AG08396 (cell line): ENCODE results near the gene GSAP.
A peak's percentile ranks its signal among the peaks of the same experiment; 100 is the strongest.

Experiments used
- DNase-seq: peaks from one replicate; pipeline ENCODE4 v3.0.0; 2012; ENCODE audit warnings: low spot score, mixed read lengths

Gene GSAP

GRCh38 chr7:77434570-77435275, 18.6 kb upstream of the GSAP start:
- DNase-seq = no peak

- no peak for DNase-seq
Measured at GRCh38 chr7:77433901-77434300, 17.8 kb upstream of the GSAP start.

GRCh38 chr7:77430927-77431326, 14.8 kb upstream of the GSAP start:
- DNase-seq = no peak

GRCh38 chr7:77428777-77429231, 12.7 kb upstream of the GSAP start:
- DNase-seq = no peak

GRCh38 chr7:77427996-77428603, 12.0 kb upstream of the GSAP start:
- DNase-seq = no peak

GRCh38 chr7:77426521-77427051, 10.4 kb upstream of the GSAP start:
- peak; percentile 49 for DNase-seq

- no peak for DNase-seq
Measured at GRCh38 chr7:77426052-77426404, 9.9 kb upstream of the GSAP start.

- peak; percentile 57 for DNase-seq
Measured at GRCh38 chr7:77425101-77426051, 9.2 kb upstream of the GSAP start.

- DNase-seq = no peak
Measured at GRCh38 chr7:77422500-77422899, 6.4 kb upstream of the GSAP start.

GRCh38 chr7:77420986-77421672, 5.0 kb upstream of the GSAP start:
- no peak for DNase-seq

GRCh38 chr7:77420438-77420837, 4.3 kb upstream of the GSAP start:
- DNase-seq = no peak

- DNase-seq = no peak
Measured at GRCh38 chr7:77419102-77419501, 3.0 kb upstream of the GSAP start.

- DNase-seq = no peak
Measured at GRCh38 chr7:77417801-77418200, 1.7 kb upstream of the GSAP start.

- DNase-seq = no peak
Measured at GRCh38 chr7:77416621-77417371, 647 bp upstream of the GSAP start.

GRCh38 chr7:77415476-77415822, 700 bp downstream of the GSAP start:
- no peak for DNase-seq

GRCh38 chr7:77413861-77414424, 2.2 kb downstream of the GSAP start:
- peak; percentile 43 for DNase-seq

- no peak for DNase-seq
Measured at GRCh38 chr7:77413128-77413527, 3.0 kb downstream of the GSAP start.

GRCh38 chr7:77409739-77410547, 6.2 kb downstream of the GSAP start:
- DNase-seq = peak; percentile 57

- DNase-seq = peak; percentile 20
Measured at GRCh38 chr7:77409005-77409738, 7.0 kb downstream of the GSAP start.
